GM19397 (cell line): ENCODE results near the gene NEFH.
"Not testable (repeated sequence)": the region's sequence is repeated elsewhere in the genome, so short reads cannot be mapped to it uniquely, and the experiment has no call there.

Experiments used
- ATAC-seq: cut with Tn5 transposase; IDR thresholded peaks from one replicate; pipeline ENCODE4 v1.9.1; 2021; ENCODE audit warnings: mild to moderate bottlenecking, moderate library complexity; ENCODE audit not compliant: unreplicated experiment

Gene NEFH

DNA sequence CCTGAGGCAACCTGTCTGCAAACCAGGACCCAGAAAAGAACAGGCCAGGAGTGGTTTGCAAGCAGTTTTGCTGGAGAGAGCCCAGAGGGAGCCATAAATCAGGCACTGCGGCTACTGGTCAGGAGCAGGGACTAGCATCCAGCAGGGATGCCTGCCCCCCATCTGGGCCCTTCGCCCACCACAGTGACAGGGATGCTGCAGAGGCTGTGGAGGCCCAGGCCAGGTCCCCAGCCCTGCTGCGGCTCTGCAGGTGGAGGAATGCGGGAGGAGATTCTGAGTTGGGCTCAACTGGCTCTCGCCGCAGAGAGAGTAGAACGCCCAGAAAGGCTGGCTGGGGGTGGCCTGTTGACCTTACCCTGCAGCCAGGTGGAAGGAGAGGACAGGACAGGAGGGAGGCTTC is 16.4 kb upstream of the NEFH start:
- no peak for ATAC-seq

DNA sequence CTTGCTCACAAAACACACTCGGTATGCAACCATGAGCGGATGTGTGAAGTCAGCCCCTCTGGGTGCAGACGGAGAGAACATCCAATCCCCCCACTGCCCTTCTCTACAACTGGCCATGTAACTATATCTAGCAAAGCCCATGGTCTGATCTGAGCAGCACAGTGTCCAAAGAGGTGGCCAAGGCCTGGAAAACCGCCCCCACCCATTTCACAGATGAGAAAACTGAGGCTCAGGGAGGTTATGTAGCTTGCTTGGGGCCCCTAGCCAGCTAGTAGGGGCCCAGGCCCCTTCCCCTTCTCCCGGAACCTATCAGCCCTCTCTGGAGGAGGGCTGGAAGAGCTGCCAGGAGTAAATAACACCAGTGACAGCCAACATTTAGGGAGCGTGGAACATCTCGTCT is 15.4 kb upstream of the NEFH start:
- no peak for ATAC-seq

DNA sequence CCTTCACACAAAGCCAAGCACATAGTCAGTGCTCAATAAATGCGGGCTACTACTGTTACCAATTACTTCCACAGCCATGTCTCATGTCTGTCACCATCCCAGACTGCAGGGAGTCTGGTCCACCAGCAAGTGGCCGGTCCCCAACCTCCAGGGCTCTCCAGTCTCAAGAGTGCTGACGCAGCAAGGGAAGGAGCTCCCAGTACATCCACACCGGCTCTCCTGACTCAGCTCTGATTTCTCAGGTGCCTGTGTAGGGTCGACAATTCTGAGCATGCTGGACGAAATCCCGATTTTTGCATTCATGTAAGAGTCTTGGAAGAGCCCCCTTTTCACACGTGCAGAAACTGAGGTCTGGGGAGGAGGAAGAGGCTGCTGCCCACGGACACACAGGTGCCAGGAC is 10.3 kb upstream of the NEFH start:
- ATAC-seq: no peak

DNA sequence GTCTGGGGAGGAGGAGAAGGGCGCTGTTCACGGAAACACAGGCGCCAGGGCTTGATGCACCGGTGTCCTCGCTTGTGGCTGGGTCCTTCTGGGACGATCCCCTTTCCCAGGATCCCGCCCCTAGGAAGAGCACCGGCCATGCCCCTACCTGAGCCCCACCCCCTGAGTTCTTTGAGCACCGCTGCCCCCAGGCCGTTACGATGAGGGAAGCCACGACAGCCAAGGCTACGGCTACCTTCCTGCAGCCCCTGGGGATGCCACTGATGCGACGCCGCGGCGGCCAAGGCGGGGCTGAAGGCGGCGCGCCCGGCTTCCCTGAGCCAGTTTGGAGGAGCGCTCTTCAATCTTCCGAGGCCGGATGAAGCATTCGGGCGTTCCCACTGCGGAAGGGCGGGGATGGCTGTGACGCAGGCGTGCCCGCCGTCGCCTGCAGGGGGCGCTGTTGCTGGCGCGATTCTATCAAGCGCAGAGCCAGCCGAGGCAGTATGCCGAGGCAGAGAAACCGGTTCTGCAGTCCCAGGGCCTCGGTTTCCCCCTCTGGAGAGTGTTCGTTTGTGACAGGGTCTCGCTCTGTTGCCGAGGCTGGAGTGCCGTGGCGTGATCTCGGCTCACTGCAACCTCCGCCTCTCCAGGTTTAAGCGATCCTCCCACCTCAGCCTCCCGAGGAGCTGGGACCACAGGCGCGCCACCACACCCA is 9.7 kb upstream of the NEFH start:
- no peak for ATAC-seq

DNA sequence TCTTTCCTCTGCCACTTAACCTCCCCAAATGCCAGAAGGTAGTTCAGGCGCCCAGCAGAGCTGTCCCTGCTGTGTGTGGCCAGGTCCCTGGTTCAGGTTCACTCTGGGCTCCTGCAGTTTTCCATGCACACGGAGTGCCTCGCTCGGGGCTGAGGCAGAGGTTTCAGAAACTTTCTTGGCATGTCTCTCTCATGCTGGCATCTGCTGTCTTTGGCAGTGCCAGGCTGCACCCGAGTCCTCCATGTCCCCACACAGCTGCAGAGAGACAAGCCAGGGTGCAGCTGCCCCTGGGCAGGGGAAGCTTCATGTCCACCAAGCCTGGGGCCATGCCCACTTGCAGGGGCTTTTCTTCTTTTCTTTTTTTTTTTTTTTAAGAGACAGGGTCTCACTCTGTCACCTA is 7.0 kb upstream of the NEFH start:
- no peak for ATAC-seq

DNA sequence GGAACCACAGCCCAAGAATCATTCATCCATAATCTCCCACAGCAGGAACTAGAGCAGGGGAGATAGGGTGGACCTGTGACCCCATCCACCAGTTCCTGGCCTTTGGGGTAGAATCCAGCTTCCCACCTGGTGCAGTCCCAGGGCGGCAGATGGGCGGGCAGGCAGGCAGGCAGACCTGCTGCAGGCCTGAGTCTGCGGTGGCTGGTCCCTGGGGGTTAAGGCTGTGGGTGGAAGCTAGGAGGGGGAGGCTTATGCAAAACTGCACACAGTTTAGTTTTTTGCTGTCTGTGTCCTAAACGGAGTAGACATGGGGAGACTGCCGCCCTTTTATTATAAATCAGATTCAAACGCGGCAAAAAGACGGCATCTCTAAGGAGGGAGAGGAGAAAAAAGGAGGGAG is 4.5 kb upstream of the NEFH start:
- ATAC-seq: no peak

DNA sequence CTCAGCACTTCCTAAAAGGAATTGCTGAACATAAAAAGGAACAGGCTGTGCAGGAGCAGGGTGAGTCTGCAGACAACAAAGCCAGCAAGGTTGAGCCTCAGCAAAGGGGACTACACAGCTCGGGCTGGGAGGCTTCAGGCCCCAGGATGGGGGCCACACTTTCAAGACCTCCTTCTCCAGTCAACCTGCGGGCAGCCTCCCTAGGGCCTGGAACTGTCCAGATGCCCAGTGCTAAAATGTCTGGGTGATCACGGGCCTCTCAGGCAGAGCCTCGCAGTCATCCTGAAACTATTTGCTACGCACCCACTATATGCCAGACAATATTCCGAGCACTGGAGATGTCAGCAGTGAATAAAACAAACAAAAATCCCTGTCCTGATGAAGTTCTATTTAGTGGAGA is 3.9 kb upstream of the NEFH start:
- no peak for ATAC-seq

DNA sequence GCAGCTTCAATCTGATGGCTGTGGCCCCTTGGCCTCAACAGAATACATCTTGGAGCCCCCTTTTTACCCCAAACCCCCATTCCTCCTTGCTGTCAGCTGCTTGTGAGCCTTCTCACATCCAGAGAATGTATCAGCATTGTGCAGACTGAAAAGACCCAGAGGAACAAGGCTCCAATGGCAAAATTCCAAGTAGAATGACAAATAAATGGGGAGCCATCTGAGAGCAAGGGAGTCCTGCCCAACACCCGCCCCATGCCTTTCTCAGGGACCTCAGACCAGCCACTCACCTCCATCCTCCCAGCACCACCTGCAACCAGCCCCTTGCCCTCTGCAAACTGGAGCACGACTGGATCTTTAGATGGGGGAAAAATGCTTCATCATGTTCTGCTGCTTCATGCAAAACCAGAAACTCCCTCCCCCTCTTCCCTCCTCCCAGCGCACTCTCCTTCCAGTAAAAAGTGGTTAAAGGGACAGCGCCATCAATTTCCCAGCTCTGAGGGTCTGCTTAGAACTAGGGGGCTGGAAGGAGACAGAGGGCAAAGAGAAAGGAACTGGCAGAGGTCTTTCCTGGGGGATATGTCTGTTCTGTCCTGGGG is 2.2 kb upstream of the NEFH start:
- ATAC-seq: no peak

DNA sequence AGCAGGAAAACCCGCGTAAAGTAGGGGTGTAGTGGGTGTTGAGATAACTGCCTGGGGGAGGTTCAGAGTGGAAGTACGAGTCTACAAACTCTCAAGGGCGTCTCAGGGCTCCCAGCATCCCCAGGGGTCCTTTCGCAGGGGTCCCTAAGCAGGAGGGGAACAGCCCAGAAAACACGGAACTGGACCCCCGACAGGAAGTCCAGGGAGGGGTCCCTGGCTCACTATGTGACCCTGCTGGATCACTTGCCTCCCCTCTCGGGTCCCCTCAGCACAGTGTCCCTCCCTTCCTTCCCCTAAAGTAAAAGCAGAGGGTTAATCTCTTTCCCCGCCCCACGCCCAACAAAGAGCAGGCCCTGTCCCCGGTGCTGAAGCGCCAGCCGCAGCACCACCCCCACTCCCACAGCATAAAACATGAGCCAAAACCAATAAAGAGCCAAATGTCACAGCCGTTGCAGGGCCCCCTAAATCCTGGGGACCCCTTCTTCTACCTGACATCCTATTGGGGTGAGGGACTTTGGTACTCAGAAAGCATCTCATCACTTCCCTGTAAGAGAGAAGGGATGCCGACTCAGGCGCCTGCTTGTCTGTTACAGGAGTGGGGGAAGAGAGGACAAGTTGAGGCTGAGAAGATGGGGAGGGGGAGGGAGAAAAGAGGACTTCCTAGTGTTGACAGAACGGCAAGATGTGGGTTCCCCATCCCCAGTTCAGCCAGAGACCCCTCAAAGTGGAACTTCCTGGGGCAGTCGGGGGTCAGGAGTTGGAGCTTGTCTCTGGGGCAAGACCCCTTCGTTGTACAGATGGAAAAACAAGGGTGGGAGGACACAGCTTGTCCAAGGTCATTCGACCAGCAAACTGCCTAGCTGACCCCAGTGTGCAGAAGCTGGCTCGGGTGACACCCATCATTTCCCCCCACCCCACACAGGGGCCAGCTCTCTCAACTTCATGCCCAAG is 1.4 kb upstream of the NEFH start:
- ATAC-seq: no peak

DNA sequence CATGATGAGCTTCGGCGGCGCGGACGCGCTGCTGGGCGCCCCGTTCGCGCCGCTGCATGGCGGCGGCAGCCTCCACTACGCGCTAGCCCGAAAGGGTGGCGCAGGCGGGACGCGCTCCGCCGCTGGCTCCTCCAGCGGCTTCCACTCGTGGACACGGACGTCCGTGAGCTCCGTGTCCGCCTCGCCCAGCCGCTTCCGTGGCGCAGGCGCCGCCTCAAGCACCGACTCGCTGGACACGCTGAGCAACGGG is 169 bp downstream of the NEFH start:
- no peak for ATAC-seq

DNA sequence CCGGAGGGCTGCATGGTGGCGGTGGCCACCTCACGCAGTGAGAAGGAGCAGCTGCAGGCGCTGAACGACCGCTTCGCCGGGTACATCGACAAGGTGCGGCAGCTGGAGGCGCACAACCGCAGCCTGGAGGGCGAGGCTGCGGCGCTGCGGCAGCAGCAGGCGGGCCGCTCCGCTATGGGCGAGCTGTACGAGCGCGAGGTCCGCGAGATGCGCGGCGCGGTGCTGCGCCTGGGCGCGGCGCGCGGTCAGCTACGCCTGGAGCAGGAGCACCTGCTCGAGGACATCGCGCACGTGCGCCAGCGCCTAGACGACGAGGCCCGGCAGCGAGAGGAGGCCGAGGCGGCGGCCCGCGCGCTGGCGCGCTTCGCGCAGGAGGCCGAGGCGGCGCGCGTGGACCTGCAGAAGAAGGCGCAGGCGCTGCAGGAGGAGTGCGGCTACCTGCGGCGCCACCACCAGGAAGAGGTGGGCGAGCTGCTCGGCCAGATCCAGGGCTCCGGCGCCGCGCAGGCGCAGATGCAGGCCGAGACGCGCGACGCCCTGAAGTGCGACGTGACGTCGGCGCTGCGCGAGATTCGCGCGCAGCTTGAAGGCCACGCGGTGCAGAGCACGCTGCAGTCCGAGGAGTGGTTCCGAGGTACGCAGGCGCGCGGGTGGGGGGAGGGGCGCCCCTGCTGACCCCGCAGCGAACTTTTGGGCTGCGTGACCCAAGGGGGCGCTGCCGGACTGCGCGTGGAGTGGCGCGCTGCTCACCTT is 670 bp downstream of the NEFH start:
- ATAC-seq: no peak

DNA sequence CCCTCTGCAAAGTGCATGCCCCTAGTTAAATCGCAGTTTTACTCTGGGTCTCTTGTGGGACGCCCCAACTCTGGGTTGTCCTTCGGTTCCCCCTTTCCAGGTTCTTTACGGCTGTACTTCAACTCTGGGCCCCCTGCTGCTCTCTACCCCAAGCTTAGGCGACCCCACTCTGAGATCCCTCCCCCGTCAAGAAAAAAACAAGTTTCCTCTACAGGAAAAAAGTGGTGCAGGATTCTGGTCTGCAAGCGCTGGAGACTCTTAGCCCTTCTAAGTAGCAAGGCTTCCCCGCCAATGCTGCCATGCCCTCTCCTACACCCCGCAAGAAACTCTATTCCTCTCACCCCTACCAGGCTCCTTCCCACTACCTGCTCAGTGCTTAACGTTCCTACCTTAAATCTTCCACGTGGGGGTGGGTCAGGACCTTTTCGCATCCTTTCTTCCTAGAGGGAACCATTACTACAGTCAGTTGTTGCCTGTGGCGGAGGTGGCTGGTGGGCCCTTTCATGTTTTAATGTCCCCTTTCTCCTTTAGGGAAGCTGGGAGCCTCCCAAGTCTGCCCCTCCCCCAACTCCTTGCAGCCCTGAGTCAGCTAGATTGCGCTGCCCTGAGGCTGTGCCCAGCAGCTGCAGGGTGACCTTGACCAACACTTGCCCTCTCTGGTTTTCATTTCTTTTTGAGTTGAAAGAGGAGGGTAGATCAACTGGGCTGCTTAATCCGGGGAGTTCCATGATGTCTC is 1.4 kb downstream of the NEFH start:
- ATAC-seq: no peak

DNA sequence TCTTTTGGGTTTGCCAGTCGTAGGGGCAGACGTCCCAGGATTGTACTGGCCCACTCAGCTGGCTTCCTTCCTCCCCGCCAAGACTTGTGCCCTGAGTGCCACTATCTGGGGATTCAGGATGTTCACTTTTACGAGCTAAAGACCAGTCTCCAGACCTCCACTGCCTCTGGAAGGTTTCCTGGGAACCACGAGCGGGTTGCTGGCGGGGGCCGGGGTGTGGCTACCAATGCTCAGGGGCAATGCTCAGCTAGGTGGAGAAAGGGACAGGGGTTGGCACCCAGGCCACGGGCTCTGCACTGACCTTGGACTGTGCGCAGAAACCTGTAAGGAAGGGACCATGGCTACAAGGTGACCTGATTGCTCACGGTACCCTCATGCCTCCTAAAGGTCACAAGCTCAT is 2.2 kb downstream of the NEFH start:
- no peak for ATAC-seq

DNA sequence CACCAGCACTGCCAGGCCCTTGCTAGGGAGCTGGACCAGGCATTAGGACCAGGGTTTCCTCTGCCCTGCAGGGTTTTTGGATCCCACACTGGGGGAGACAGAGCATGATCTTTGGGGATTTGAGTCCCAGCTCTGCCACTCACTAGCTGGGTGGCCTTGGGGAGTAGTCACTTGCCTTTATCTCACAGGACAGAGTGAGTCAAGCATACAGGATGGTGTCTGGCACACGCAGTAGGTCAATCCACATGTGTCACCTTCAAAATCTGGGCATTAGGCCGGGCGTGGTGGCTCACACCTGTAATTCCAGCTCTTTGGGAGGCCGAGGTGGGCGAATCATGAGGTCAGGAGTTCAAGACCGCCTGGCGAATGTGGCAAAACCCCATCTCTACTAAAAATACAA is 2.7 kb downstream of the NEFH start:
- no peak for ATAC-seq

DNA sequence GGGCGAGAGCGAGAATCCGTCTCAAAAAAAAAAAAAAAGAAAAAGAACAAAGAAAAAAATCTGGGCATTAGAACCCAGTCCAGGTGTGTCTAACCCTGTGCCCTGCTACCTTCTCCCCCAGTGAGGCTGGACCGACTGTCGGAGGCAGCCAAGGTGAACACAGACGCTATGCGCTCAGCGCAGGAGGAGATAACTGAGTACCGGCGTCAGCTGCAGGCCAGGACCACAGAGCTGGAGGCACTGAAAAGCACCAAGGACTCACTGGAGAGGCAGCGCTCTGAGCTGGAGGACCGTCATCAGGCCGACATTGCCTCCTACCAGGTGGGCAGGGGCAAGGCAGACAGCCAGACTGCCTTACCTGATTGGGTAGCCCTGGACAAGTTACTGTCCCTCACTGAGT is 3.2 kb downstream of the NEFH start:
- no peak for ATAC-seq

DNA sequence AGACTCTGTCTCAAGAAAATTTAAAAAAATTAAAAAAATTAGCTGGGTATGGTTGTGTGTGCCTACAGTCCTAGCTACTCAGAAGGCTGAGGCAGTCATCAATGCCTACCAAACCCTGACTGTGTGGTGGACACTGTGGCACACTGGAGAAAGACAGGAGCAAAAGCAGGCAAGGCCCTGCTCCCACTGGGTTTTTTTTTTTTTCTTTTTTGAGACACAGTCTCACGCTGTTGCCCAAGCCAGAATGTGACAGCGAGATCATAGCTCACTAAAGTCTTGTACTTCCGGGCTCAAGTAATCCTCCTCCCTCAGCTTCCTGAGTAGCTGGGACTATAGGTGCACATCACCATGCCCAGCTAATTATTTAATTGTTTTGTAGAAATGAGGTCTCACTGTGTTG is 4.6 kb downstream of the NEFH start:
- ATAC-seq: no peak

DNA sequence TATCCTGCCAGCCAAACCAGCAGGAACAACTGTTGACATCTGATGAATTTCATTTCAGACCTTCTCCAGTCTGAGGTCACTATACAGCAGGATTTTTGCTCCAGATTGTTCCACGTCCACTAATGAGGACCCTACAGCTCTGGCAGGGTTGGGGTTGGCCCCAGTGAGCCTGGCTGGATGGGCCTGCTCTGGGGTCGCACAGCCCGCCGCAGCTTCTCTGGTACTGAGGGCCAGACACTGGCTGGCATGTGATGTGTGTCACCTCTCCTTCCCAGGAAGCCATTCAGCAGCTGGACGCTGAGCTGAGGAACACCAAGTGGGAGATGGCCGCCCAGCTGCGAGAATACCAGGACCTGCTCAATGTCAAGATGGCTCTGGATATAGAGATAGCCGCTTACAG is 5.4 kb downstream of the NEFH start:
- ATAC-seq: no peak

DNA sequence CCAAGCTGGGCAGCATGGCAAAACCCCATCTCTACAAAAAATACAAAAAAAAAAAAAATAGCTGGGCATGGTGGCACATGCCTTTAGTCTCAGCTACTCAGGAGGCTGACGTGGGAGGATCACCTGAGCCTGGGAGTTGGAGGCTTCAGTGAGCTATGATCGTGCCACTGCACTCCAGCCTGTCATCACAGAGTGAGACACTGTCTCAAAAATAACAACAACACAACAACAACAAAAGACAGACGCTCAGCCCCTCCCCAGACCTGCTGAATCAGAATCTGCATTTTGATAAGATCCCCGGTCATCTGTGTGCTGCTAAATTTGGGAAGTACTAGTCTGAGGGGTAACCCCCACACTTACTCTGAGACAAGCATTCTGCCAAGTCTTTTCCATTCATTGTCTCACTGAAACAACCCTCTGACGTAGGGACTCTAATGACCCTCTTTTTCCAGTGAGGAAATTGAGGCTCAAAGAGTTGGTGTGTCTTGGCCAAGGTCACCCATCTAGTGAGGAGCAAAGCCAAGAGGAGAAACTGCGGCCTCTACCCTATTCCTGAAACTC is 7.5 kb downstream of the NEFH start:
- no peak for ATAC-seq

DNA sequence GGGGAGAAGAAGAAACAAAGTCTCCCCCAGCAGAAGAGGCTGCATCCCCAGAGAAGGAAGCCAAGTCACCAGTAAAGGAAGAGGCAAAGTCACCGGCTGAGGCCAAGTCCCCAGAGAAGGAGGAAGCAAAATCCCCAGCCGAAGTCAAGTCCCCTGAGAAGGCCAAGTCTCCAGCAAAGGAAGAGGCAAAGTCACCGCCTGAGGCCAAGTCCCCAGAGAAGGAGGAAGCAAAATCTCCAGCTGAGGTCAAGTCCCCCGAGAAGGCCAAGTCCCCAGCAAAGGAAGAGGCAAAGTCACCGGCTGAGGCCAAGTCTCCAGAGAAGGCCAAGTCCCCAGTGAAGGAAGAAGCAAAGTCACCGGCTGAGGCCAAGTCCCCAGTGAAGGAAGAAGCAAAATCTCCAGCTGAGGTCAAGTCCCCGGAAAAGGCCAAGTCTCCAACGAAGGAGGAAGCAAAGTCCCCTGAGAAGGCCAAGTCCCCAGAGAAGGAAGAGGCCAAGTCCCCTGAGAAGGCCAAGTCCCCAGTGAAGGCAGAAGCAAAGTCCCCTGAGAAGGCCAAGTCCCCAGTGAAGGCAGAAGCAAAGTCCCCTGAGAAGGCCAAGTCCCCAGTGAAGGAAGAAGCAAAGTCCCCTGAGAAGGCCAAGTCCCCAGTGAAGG is 9.2 kb downstream of the NEFH start:
- ATAC-seq: not testable (repeated sequence)

DNA sequence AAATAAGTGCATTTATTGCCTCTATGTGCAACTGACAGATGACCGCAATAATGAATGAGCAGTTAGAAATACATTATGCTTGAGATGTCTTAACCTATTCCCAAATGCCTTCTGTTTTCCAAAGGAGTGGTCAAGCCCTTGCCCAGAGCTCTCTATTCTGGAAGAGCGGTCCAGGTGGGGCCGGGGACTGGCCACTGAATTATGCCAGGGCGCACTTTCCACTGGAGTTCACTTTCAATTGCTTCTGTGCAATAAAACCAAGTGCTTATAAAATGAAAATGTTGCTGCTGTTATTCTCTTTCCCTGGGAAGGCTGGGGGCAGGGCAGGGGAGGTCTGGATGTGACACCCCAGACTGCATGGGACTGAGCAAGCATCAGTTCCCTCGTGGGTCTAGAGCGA is 11.0 kb downstream of the NEFH start:
- no peak for ATAC-seq
